ENCODE measurements around the gene MOB3C. TPM values are rescaled to one million over a fixed set of nuclear protein-coding genes. Genes with fewer than 3 reads are reported as not detected.

Gene MOB3C
- polyA plus RNA-seq, 3 donors: 5.3 to 18.1 (median 6.1) TPM

- no peak overlapping the region for H3K27ac ChIP-seq (ENCODE audit: low read depth in 1 of 2, low read length in 2 of 2)
- H3K9me3 Mint-ChIP-seq: peaks cover 0 to 5% (median 2%) of the 10 kb centered on the region in 7 donors
- H4K20me1 ChIP-seq (ENCODE audit: insufficient read depth, low read length): peaks cover 30% of the 10 kb centered on the region
- H2AFZ ChIP-seq (ENCODE audit: insufficient read depth, low read depth, low read length, poor library complexity, severe bottlenecking): no peak overlapping the region
- H3K9me3 ChIP-seq (replicated peaks in 1 of 2; ENCODE audit: control insufficient read depth in 1 of 2, insufficient read depth in 1 of 2, low read length in 2 of 2): no peaks in the 10 kb centered on the region
- no peaks in the 10 kb centered on the region for H3K27me3 ChIP-seq (ENCODE audit: control insufficient read depth in 2 of 2, insufficient read depth in 2 of 2, low read length in 2 of 2)
- H3K4me3 Mint-ChIP-seq: no peak overlapping the region
- peaks cover 27 to 46% of the 10 kb centered on the region in 2 donors for H3K36me3 ChIP-seq (replicated peaks in 1 of 2; ENCODE audit: control insufficient read depth in 1 of 2, insufficient read depth in 2 of 2, low read length in 2 of 2)
- H3K36me3 Mint-ChIP-seq: peaks cover 48 to 53% of the 10 kb centered on the region in 2 donors
- no peak overlapping the region for H3K4me3 ChIP-seq (replicated peaks in 1 of 3; ENCODE audit: low read depth in 2 of 3, low read length in 3 of 3)
- no peak overlapping the region for H3K9ac ChIP-seq (ENCODE audit: insufficient read depth, low read length, poor library complexity, severe bottlenecking)
- H3K27ac Mint-ChIP-seq: peak overlapping the region in 2 of 7 donors; percentile 34 to 67
- no peak for TF ChIP-seq CTCF (IDR thresholded peaks at IDR 0.05)
- 49% methylated on average over 5 of the region's 12 CpGs for WGBS (ENCODE audit: insufficient coverage)
- H3K4me1 Mint-ChIP-seq: peaks cover 75% of the 10 kb centered on the region
- intact Hi-C loops (cut with micrococcal nuclease): no loop called here
- peaks cover 0 to 3% (median 3%) of the 10 kb centered on the region in 3 donors for H3K27me3 Mint-ChIP-seq (ENCODE audit: low read depth in 3 of 3)
- H3K4me2 ChIP-seq (replicated peaks; ENCODE audit: extremely low read depth, low read length, poor library complexity, severe bottlenecking): no peak overlapping the region
- peaks cover 61 to 65% of the 10 kb centered on the region in 2 donors for H3K4me1 ChIP-seq (ENCODE audit: control insufficient read depth in 1 of 2, insufficient read depth in 2 of 2, low read length in 2 of 2)
- no peak for DNase-seq
- H3K79me2 ChIP-seq (ENCODE audit: insufficient read depth, low read length): peaks cover 44% of the 10 kb centered on the region
Observed at GRCh38 chr1:46585312-46585938, 31.2 kb downstream of the MOB3C start.

- peaks cover 41 to 52% of the 10 kb centered on the region in 2 donors for H3K36me3 Mint-ChIP-seq
- Histone ChIP-seq H3K4me3 (replicated peaks in 1 of 3; ENCODE audit: low read depth in 2 of 3, low read length in 3 of 3) (peak overlapping the region in 1 of 3 experiments; percentile 27), H3K9me3 (replicated peaks in 1 of 2; ENCODE audit: control insufficient read depth in 1 of 2, insufficient read depth in 1 of 2, low read length in 2 of 2) (no peaks in the 10 kb centered on the region), H3K4me2 (replicated peaks; ENCODE audit: extremely low read depth, low read length, poor library complexity, severe bottlenecking) (no peak overlapping the region), H2AFZ (ENCODE audit: insufficient read depth, low read depth, low read length, poor library complexity, severe bottlenecking) (no peak overlapping the region), H4K20me1 (ENCODE audit: insufficient read depth, low read length) (peaks cover 30% of the 10 kb centered on the region), H3K9ac (ENCODE audit: insufficient read depth, low read length, poor library complexity, severe bottlenecking) (no peak overlapping the region), H3K27me3 (ENCODE audit: control insufficient read depth in 2 of 2, insufficient read depth in 2 of 2, low read length in 2 of 2) (no peaks in the 10 kb centered on the region), H3K27ac (ENCODE audit: low read depth in 1 of 2, low read length in 2 of 2) (no peak overlapping the region), H3K36me3 (replicated peaks in 1 of 2; ENCODE audit: control insufficient read depth in 1 of 2, insufficient read depth in 2 of 2, low read length in 2 of 2) (peaks cover 20 to 44% of the 10 kb centered on the region in 2 donors), H3K79me2 (ENCODE audit: insufficient read depth, low read length) (peaks cover 34% of the 10 kb centered on the region), H3K4me1 (ENCODE audit: control insufficient read depth in 1 of 2, insufficient read depth in 2 of 2, low read length in 2 of 2) (peaks cover 80 to 84% of the 10 kb centered on the region in 2 donors)
- TF ChIP-seq CTCF (IDR thresholded peaks at IDR 0.05): no peak
- H3K9me3 Mint-ChIP-seq: no peaks in the 10 kb centered on the region
- no CpG with 5 or more reads among the region's 5 CpGs for WGBS (ENCODE audit: insufficient coverage)
- H3K27me3 Mint-ChIP-seq (ENCODE audit: low read depth in 3 of 3): peaks cover 0 to 3% (median 0%) of the 10 kb centered on the region in 3 donors
- H3K4me1 Mint-ChIP-seq: peaks cover 87% of the 10 kb centered on the region
- peak overlapping the region in 3 of 7 donors; percentile 50 to 81 (median 58) for H3K27ac Mint-ChIP-seq
- DNase-seq: no peak
- intact Hi-C loops (cut with micrococcal nuclease): loop anchor here in 1 of 2 donors (1.0 to 5.0 kb wide), 2 partner anchors 11 to 34 kb away; partner anchors contain the start of gene MOB3C
- H3K4me3 Mint-ChIP-seq: no peak overlapping the region
Observed at GRCh38 chr1:46583494-46583893, 33.1 kb downstream of the MOB3C start.
